Body of pancreas (tissue), 4 donors: Measurements from ENCODE around the gene VNN1.

ENCODE experiments used
- POLR2A ChIP-seq, 3 donors: fragments of 450-650 bp; IDR thresholded peaks; one replicate each; pipeline ENCODE4 v1.6.1; 2016; ENCODE audit warnings: antibody characterized with exemption in 3 of 3, mild to moderate bottlenecking in 2 of 3
- TF ChIP-seq, protein P1 (sequence below), 7 experiments: fragments of 450-650 bp in 4 of 7; fragments of 200-600 bp in 3 of 7; sonication (generic) in 3 of 7; IDR thresholded peaks; one replicate each; pipeline ENCODE4 v1.5.1; 2016 to 2019; ENCODE audit warnings: antibody characterized with exemption in 7 of 7

DNA sequence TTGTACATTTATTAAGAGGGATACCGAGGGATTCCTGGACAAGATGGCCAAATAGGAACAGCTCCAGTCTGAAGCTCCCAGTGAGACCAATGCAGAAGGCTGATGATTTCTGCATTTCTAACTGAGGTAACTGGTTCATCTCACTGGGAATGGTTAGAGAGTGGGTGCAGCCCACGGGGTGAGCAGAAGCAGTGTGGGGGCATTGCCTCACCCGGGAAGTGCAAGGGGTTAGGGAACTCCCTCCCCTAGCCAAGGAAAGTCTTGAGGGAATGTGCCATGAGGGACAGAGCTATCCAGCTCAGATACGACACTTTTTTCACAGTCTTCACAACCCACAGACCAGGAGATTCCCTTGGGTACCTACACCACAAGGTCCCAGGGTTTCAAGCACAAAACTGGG lies 79.1 kb downstream of the VNN1 start:
- TF ChIP-seq, protein P1, sequence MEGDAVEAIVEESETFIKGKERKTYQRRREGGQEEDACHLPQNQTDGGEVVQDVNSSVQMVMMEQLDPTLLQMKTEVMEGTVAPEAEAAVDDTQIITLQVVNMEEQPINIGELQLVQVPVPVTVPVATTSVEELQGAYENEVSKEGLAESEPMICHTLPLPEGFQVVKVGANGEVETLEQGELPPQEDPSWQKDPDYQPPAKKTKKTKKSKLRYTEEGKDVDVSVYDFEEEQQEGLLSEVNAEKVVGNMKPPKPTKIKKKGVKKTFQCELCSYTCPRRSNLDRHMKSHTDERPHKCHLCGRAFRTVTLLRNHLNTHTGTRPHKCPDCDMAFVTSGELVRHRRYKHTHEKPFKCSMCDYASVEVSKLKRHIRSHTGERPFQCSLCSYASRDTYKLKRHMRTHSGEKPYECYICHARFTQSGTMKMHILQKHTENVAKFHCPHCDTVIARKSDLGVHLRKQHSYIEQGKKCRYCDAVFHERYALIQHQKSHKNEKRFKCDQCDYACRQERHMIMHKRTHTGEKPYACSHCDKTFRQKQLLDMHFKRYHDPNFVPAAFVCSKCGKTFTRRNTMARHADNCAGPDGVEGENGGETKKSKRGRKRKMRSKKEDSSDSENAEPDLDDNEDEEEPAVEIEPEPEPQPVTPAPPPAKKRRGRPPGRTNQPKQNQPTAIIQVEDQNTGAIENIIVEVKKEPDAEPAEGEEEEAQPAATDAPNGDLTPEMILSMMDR (IDR thresholded peaks at IDR 0.05), result no peak
- no peak for TF ChIP-seq POLR2A (IDR thresholded peaks at IDR 0.05)
